Endothelial cell of umbilical vein (primary cell): ENCODE measurements around the gene CACNG4. TPM values are rescaled to one million over a fixed set of nuclear protein-coding genes. Genes with fewer than 3 reads are reported as not detected.

Experiments used
- BruUV-seq: library from RNA; stranded (reverse); fragments of 400-500 nt; replicated peaks from 2 replicates; lab custom pipeline; 2021; lab: Mats Ljungman, UMichigan
- CTCF ChIA-PET: fragments of 300-600, 350-600 bp; sonication (Branson Sonifier 250); formaldehyde crosslinking; loops from one replicate; lab custom pipeline; 2021; ENCODE audit warnings: antibody characterized with exemption, inconsistent platforms; lab: Charles Lee
- POLR2A ChIA-PET: fragments of 300-600, 350-600 bp; sonication (Branson Sonifier 250); formaldehyde crosslinking; loops from one replicate; lab custom pipeline; 2021; ENCODE audit warnings: antibody characterized with exemption, inconsistent platforms; lab: Charles Lee
- DNase-seq: peaks from one replicate; pipeline ENCODE4 v3.0.0-alpha.2; 2011; ENCODE audit warnings: low read depth, low spot score
- FAIRE-seq: peaks from 2 replicates; lab custom pipeline; 2011; peaks lifted over from hg19 to GRCh38; lab: Jason Lieb, UNC
- H2AFZ ChIP-seq: 2 replicates; pipeline ENCODE4 v1.6.0; 2012; ENCODE audit warnings: low read depth, low read length, control low read depth, inconsistent platforms
- H3K27ac ChIP-seq: 2 replicates; pipeline ENCODE4 v1.5.1; 2011; ENCODE audit warnings: low read depth, mild to moderate bottlenecking, control low read depth, low read length, moderate library complexity; ENCODE audit not compliant: insufficient read depth
- H3K27me3 ChIP-seq, 2 experiments: 2 replicates each; pipeline versions ENCODE4 v1.6.0 to v1.6.1; 2011; ENCODE audit warnings: low read length in 2 of 2, mixed read lengths in 1 of 2; ENCODE audit not compliant: control insufficient read depth in 2 of 2, insufficient read depth in 2 of 2
- H3K36me3 ChIP-seq, 2 experiments: 2 replicates in 1 of 2; 3 replicates in 1 of 2; pipeline ENCODE4 v1.5.1; 2011; ENCODE audit warnings: low read length in 2 of 2, mild to moderate bottlenecking in 1 of 2, moderate library complexity in 1 of 2; ENCODE audit not compliant: control insufficient read depth in 2 of 2, insufficient read depth in 2 of 2; ENCODE audit errors: extremely low read depth in 1 of 2
- H3K4me1 ChIP-seq: 3 replicates; pipeline ENCODE4 v1.5.1; 2011; ENCODE audit warnings: mild to moderate bottlenecking, low read length; ENCODE audit not compliant: control insufficient read depth, insufficient read depth; ENCODE audit errors: extremely low read depth
- H3K4me2 ChIP-seq: 2 replicates; pipeline ENCODE4 v1.6.1; 2011; ENCODE audit warnings: low read length, control low read depth, mixed read lengths; ENCODE audit not compliant: insufficient read depth
- H3K4me3 ChIP-seq, 3 experiments: fragments of 200-600 bp in 1 of 3; sonication (generic), shearing (Covaris generic) in 1 of 3; replicated peaks in 1 of 3; 2 replicates each; pipeline ENCODE4 v1.5.1; 2011 to 2016; ENCODE audit warnings: control low read depth in 3 of 3, low read length in 3 of 3, mild to moderate bottlenecking in 2 of 3, inconsistent platforms in 1 of 3, low read depth in 1 of 3, moderate library complexity in 1 of 3; ENCODE audit not compliant: insufficient read depth in 1 of 3
- H3K79me2 ChIP-seq: 2 replicates; pipeline ENCODE4 v1.6.0; 2012; ENCODE audit warnings: low read length, inconsistent platforms; ENCODE audit not compliant: control insufficient read depth, insufficient read depth
- H3K9ac ChIP-seq: replicated peaks from 2 replicates; pipeline ENCODE3; 2011; ENCODE audit warnings: low read length, control low read depth; ENCODE audit not compliant: insufficient read depth; ENCODE audit errors: extremely low read depth
- H3K9me1 ChIP-seq: replicated peaks from 3 replicates; pipeline ENCODE4 v1.6.0; 2011; ENCODE audit warnings: mild to moderate bottlenecking, low read length; ENCODE audit not compliant: control insufficient read depth, insufficient read depth; ENCODE audit errors: extremely low read depth
- H3K9me3 ChIP-seq: replicated peaks from 2 replicates; pipeline ENCODE4 v1.5.1; 2012; ENCODE audit warnings: low read length, inconsistent platforms; ENCODE audit not compliant: control insufficient read depth, insufficient read depth
- H4K20me1 ChIP-seq: replicated peaks from 2 replicates; pipeline ENCODE3; 2011; ENCODE audit warnings: mild to moderate bottlenecking, low read length; ENCODE audit not compliant: control insufficient read depth, insufficient read depth; ENCODE audit errors: extremely low read depth
- EZH2 ChIP-seq: IDR thresholded peaks from 2 replicates; pipeline ENCODE4 v1.6.1; 2012; ENCODE audit warnings: borderline replicate concordance, low read depth, mild to moderate bottlenecking, moderate library complexity, low read length, inconsistent platforms; ENCODE audit not compliant: severe bottlenecking
- FOS ChIP-seq: IDR thresholded peaks from 2 replicates; pipeline ENCODE4 v1.6.1; 2011; ENCODE audit warnings: mild to moderate bottlenecking, low read length, moderate library complexity, borderline replicate concordance; ENCODE audit not compliant: insufficient read depth
- GATA2 ChIP-seq: IDR thresholded peaks from 2 replicates; pipeline ENCODE4 v1.7.0; 2011; ENCODE audit warnings: low read depth, mild to moderate bottlenecking, moderate library complexity, mixed read lengths, low read length; ENCODE audit not compliant: insufficient read length, insufficient read depth
- JUN ChIP-seq: IDR thresholded peaks from 2 replicates; pipeline ENCODE4 v1.6.1; 2011; ENCODE audit warnings: borderline replicate concordance, low read depth; ENCODE audit not compliant: insufficient read length, insufficient read depth
- MAX ChIP-seq: IDR thresholded peaks from 2 replicates; pipeline ENCODE4 v1.6.1; 2011; ENCODE audit not compliant: insufficient read depth, insufficient read length
- MYC ChIP-seq: IDR thresholded peaks from one replicate; pipeline ENCODE4 v1.6.1; 2011; ENCODE audit warnings: mild to moderate bottlenecking, low read depth, low read length
- POLR2A ChIP-seq: IDR thresholded peaks from 2 replicates; pipeline ENCODE4 v1.6.1; 2012; ENCODE audit warnings: low read depth, mild to moderate bottlenecking, control low read depth, low read length
- POLR2AphosphoS5 ChIP-seq: IDR thresholded peaks from 2 replicates; pipeline ENCODE4 v1.6.1; 2012; ENCODE audit warnings: low read depth, mild to moderate bottlenecking, control low read depth, low read length, moderate library complexity; ENCODE audit not compliant: insufficient read depth
- dilution Hi-C: fragments of 300-500 bp; cut with MboI; formaldehyde crosslinking; loops from one replicate; pipeline ENCODE4 v1.15.0; 2019; ENCODE audit warnings: low sequenced_read_pairs; ENCODE audit not compliant: extremely low pct_ligation_motif_present
- intact Hi-C: fragments of 100-400 bp; cut with micrococcal nuclease; formaldehyde crosslinking; loops from one replicate; pipeline ENCODE4 v1.10.0; 2022
- polyA plus RNA-seq, 4 experiments: library from polyadenylated mRNA; depleted of rRNA in 3 of 4; stranded (reverse) in 3 of 4; unstranded in 1 of 4; fragments of >200 nt; gene quantifications; 2 replicates each; pipeline versions ENCODE4 v1.2.1 to v1.2.3, GENCODE V29; 2011 to 2012; ENCODE audit warnings: missing spikeins in 1 of 4
- total RNA-seq: library from RNA; stranded (reverse); gene quantifications from 2 replicates; pipeline ENCODE4 v1.2.3, GENCODE V29; 2021
- TF ChIP-seq, protein P1 (sequence below), 2 donors: IDR thresholded peaks; 1 replicate in 1 of 2; 2 replicates in 1 of 2; pipeline ENCODE4 v1.5.1; 2011; ENCODE audit warnings: low read length in 2 of 2, mild to moderate bottlenecking in 2 of 2, moderate library complexity in 2 of 2, control low read depth in 1 of 2, inconsistent platforms in 1 of 2, low read depth in 1 of 2; ENCODE audit not compliant: insufficient read depth in 1 of 2; ENCODE audit errors: extremely low read depth in 1 of 2

The CACNG4 gene
- total and polyA plus RNA-seq, 2 donors (not counting 3 experiments of a cell fraction or from before 2014, with no cell fraction given): not detected

DNA sequence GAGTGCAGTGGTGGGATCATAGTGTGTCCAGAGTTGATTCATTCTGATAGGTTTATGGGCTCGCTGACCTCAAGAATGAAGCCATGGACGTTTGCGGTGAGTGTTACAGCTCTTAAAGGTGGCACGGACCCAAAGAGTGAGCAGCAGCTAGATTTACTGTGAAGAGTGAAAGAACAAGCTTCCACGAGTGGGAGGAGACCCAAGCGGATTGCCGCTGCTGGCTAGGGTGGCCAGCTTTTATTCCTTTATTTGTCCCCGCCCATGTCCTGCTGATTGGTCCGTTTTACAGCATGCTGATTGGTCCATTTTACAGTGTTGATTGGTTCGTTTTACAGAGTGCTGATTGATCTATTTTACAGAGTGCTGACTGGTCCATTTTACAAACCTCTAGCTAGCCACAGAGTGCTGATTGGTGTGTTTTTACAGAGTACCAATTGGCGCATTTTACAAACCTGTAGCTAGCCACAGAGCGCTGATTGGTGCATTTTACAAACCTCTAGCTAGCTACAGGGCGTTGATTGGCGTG lies 17.5 kb downstream of the CACNG4 start:
- H4K20me1 ChIP-seq: no peaks in the 10 kb centered on the region
- H2AFZ ChIP-seq: no peak overlapping the region
- POLR2A ChIA-PET: no interaction called here
- intact Hi-C loops (no loop called here), dilution Hi-C loops (no loop called here)
- no peak for TF ChIP-seq POLR2AphosphoS5
- TF ChIP-seq EZH2: no peak
- no peak for TF ChIP-seq MAX
- no peak for TF ChIP-seq FOS
- TF ChIP-seq, protein P1, sequence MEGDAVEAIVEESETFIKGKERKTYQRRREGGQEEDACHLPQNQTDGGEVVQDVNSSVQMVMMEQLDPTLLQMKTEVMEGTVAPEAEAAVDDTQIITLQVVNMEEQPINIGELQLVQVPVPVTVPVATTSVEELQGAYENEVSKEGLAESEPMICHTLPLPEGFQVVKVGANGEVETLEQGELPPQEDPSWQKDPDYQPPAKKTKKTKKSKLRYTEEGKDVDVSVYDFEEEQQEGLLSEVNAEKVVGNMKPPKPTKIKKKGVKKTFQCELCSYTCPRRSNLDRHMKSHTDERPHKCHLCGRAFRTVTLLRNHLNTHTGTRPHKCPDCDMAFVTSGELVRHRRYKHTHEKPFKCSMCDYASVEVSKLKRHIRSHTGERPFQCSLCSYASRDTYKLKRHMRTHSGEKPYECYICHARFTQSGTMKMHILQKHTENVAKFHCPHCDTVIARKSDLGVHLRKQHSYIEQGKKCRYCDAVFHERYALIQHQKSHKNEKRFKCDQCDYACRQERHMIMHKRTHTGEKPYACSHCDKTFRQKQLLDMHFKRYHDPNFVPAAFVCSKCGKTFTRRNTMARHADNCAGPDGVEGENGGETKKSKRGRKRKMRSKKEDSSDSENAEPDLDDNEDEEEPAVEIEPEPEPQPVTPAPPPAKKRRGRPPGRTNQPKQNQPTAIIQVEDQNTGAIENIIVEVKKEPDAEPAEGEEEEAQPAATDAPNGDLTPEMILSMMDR (IDR thresholded peaks at IDR 0.05; ENCODE audit: extremely low read depth in 1 of 2, insufficient read depth in 1 of 2, low read depth in 1 of 2, low read length in 2 of 2): no peak
- TF ChIP-seq POLR2A: no peak
- TF ChIP-seq JUN: no peak
- TF ChIP-seq GATA2: no peak
- TF ChIP-seq MYC: no peak
- no peaks in the 10 kb centered on the region for H3K9me3 ChIP-seq
- CTCF ChIA-PET: no interaction called here
- H3K27me3 ChIP-seq: peaks cover 0 to 4% of the 10 kb centered on the region in 2 experiments
- FAIRE-seq (no peak), DNase-seq (no peak)
- no peaks in the 10 kb centered on the region for H3K36me3 ChIP-seq
- H3K4me1 ChIP-seq: no peaks in the 10 kb centered on the region
- H3K4me3 ChIP-seq: no peak overlapping the region
- no TSS peak for BruUV-seq
- no peak overlapping the region for H3K4me2 ChIP-seq
- H3K9ac ChIP-seq: no peak overlapping the region
- H3K27ac ChIP-seq: no peak overlapping the region
- H3K9me1 ChIP-seq: no peaks in the 10 kb centered on the region
- H3K79me2 ChIP-seq: no peaks in the 10 kb centered on the region
